Activated CD4-positive, alpha-beta T cell treated with anti-CD3 and anti-CD28 coated beads, Interleukin-2, amount 50 U/mL, for 1 hour (primary cell): ENCODE measurements around the gene HCK.
A peak's percentile ranks its signal among the peaks of the same experiment; 100 is the strongest.
"Not testable (repeated sequence)": the region's sequence is repeated elsewhere in the genome, so short reads cannot be mapped to it uniquely, and the experiment has no call there.

ENCODE experiments used
- DNase-seq: peaks from one replicate; pipeline ENCODE4 v3.0.0-alpha.2; 2020

HCK gene

GRCh38 chr20:32109392-32110172 lies 57.5 kb downstream of the HCK start, which contains the start of gene TM9SF4:
Gene TM9SF4, plus strand, starts transcription at chr20:32109714. Its CDS starts 27 bp downstream, at chr20:32109741.
- DNase-seq = peak; percentile 84

- no peak for DNase-seq
Observed at GRCh38 chr20:32110173-32110704, 58.2 kb downstream of the HCK start.

- DNase-seq = no peak
Observed at GRCh38 chr20:32110727-32111126, 58.7 kb downstream of the HCK start.

- DNase-seq = no peak
Observed at GRCh38 chr20:32111156-32111686, 59.2 kb downstream of the HCK start.

GRCh38 chr20:32111753-32112152 lies 59.7 kb downstream of the HCK start:
- no peak for DNase-seq

- no peak for DNase-seq
Observed at GRCh38 chr20:32112841-32113240, 60.8 kb downstream of the HCK start.

GRCh38 chr20:32113591-32114260 lies 61.7 kb downstream of the HCK start:
- no peak for DNase-seq

GRCh38 chr20:32114305-32114960 lies 62.4 kb downstream of the HCK start:
- no peak for DNase-seq

GRCh38 chr20:32115211-32115767 lies 63.2 kb downstream of the HCK start:
- DNase-seq = no peak

- DNase-seq = no peak
Observed at GRCh38 chr20:32116079-32116521, 64.1 kb downstream of the HCK start.

GRCh38 chr20:32116796-32117195 lies 64.8 kb downstream of the HCK start:
- not testable (repeated sequence) for DNase-seq

- not testable (repeated sequence) for DNase-seq
Observed at GRCh38 chr20:32118427-32118826, 66.4 kb downstream of the HCK start.

- no peak for DNase-seq
Observed at GRCh38 chr20:32119734-32120133, 67.7 kb downstream of the HCK start.

- not testable (repeated sequence) for DNase-seq
Observed at GRCh38 chr20:32121908-32122307, 69.9 kb downstream of the HCK start.

GRCh38 chr20:32123088-32123487 lies 71.0 kb downstream of the HCK start:
- no peak for DNase-seq

GRCh38 chr20:32124916-32125454 lies 72.9 kb downstream of the HCK start:
- no peak for DNase-seq

GRCh38 chr20:32125506-32125905 lies 73.5 kb downstream of the HCK start:
- DNase-seq = no peak

- DNase-seq = no peak
Observed at GRCh38 chr20:32126919-32127318, 74.9 kb downstream of the HCK start.

GRCh38 chr20:32127347-32127746 lies 75.3 kb downstream of the HCK start:
- no peak for DNase-seq

- DNase-seq = no peak
Observed at GRCh38 chr20:32128167-32128566, 76.1 kb downstream of the HCK start.

- DNase-seq = no peak
Observed at GRCh38 chr20:32129863-32130262, 77.8 kb downstream of the HCK start.

- no peak for DNase-seq
Observed at GRCh38 chr20:32130352-32130751, 78.3 kb downstream of the HCK start.

GRCh38 chr20:32130965-32131364 lies 78.9 kb downstream of the HCK start:
- no peak for DNase-seq
